HCT116 (cell line): ENCODE results near the gene MAP7. TPM values are rescaled to one million over a fixed set of nuclear protein-coding genes. Genes with fewer than 3 reads are reported as not detected.
"Not testable (repeated sequence)": the region's sequence is repeated elsewhere in the genome, so short reads cannot be mapped to it uniquely, and the experiment has no call there.

Experiments
- ATAC-seq: fragments of 200-7000 bp; cut with Tn5 transposase; 2 replicates; pipeline ENCODE4 v1.9.1; 2020; ENCODE audit warnings: mild to moderate bottlenecking, moderate library complexity
- BruUV-seq: library from RNA; stranded (reverse); fragments of 400-500 nt; replicated peaks from 2 replicates; lab custom pipeline; 2021; lab: Mats Ljungman, UMichigan
- CTCF ChIA-PET: fragments of 300-600 bp; sonication (Branson Sonifier 250); formaldehyde crosslinking; loops from one replicate; lab custom pipeline; 2021; ENCODE audit warnings: antibody characterized with exemption; lab: Charles Lee
- POLR2A ChIA-PET: fragments of 300-600, 350-600 bp; sonication (Branson Sonifier 250); formaldehyde crosslinking; loops from one replicate; lab custom pipeline; 2021; ENCODE audit warnings: antibody characterized with exemption; lab: Charles Lee
- RAD21 ChIA-PET, 2 experiments: fragments of 300-600 bp; sonication (Branson Sonifier 250); formaldehyde crosslinking; loops; one replicate each; lab custom pipeline; 2023; ENCODE audit warnings: low total read pairs in 2 of 2; ENCODE audit not compliant: uncharacterized antibody in 2 of 2, unreplicated experiment in 2 of 2, low non-redundant PET in 1 of 2; lab: Charles Lee
- DNase-seq: peaks from one replicate; pipeline ENCODE4 v3.0.0-alpha.2; 2010; ENCODE audit warnings: low read depth, low spot score
- H2AFZ ChIP-seq: fragments of 200-600 bp; shearing (Covaris generic), sonication (generic); 2 replicates; pipeline ENCODE4 v1.6.1; 2017; ENCODE audit warnings: low read depth, mixed run types, mixed read lengths, antibody characterized with exemption, low read length; ENCODE audit not compliant: poor library complexity, severe bottlenecking
- H3K27ac ChIP-seq: 2 replicates; pipeline ENCODE4 v1.5.1; 2012; ENCODE audit warnings: low read depth, low read length
- H3K27me3 ChIP-seq: fragments of 200-600 bp; sonication (generic); 2 replicates; pipeline ENCODE4 v1.6.1; 2016; ENCODE audit warnings: mixed run types, low read length, mixed read lengths; ENCODE audit not compliant: insufficient read depth
- H3K36me3 ChIP-seq, 2 experiments: fragments of 200-500 bp in 1 of 2; fragments of 200-600 bp in 1 of 2; sonication (Bioruptor generic) in 1 of 2; sonication (generic) in 1 of 2; 2 replicates each; pipeline versions ENCODE4 v1.5.1 to v1.6.1; 2014 to 2016; ENCODE audit warnings: low read length in 2 of 2, inconsistent platforms in 1 of 2, mixed read lengths in 1 of 2, mixed run types in 1 of 2; ENCODE audit not compliant: insufficient read depth in 2 of 2, control insufficient read depth in 1 of 2
- H3K4me1 ChIP-seq, 2 experiments: fragments of 200-600 bp in 1 of 2; sonication (generic) in 1 of 2; 2 replicates each; pipeline versions ENCODE4 v1.5.1 to v1.6.1; 2012 to 2017; ENCODE audit warnings: low read length in 2 of 2, inconsistent platforms in 1 of 2, mild to moderate bottlenecking in 1 of 2, mixed read lengths in 1 of 2, mixed run types in 1 of 2, moderate library complexity in 1 of 2; ENCODE audit not compliant: insufficient read depth in 2 of 2, control insufficient read depth in 1 of 2
- H3K4me2 ChIP-seq: fragments of 200-600 bp; sonication (generic); 2 replicates; pipeline ENCODE4 v1.6.1; 2017; ENCODE audit warnings: mixed run types, low read length, mixed read lengths
- H3K4me3 ChIP-seq, 2 experiments: fragments of 200-600 bp in 1 of 2; sonication (generic) in 1 of 2; replicated peaks in 1 of 2; 2 replicates each; pipeline ENCODE4 v1.5.1; 2011 to 2016; ENCODE audit warnings: low read length in 2 of 2, control low read depth in 1 of 2, low read depth in 1 of 2, mild to moderate bottlenecking in 1 of 2, mixed read lengths in 1 of 2, mixed run types in 1 of 2
- H3K79me2 ChIP-seq: fragments of 200-600 bp; sonication (generic); 2 replicates; pipeline ENCODE4 v1.6.1; 2017; ENCODE audit warnings: mild to moderate bottlenecking, mixed run types, low read length, moderate library complexity, mixed read lengths; ENCODE audit not compliant: insufficient read depth
- H3K9ac ChIP-seq: fragments of 200-600 bp; sonication (generic); 2 replicates; pipeline ENCODE4 v1.6.1; 2016; ENCODE audit warnings: low read length, mixed read lengths
- H3K9me2 ChIP-seq: fragments of 200-600 bp; sonication (generic), shearing (Covaris generic); 2 replicates; pipeline ENCODE4 v1.6.1; 2017; ENCODE audit warnings: mixed run types, mild to moderate bottlenecking, moderate library complexity; ENCODE audit not compliant: insufficient read depth
- H3K9me3 ChIP-seq, 2 experiments: fragments of 200-500 bp in 1 of 2; fragments of 200-600 bp in 1 of 2; sonication (Bioruptor generic) in 1 of 2; sonication (generic) in 1 of 2; 2 replicates each; pipeline ENCODE4 v1.6.1; 2014 to 2017; ENCODE audit warnings: low read length in 2 of 2, mixed read lengths in 2 of 2, inconsistent platforms in 1 of 2, low read depth in 1 of 2, mild to moderate bottlenecking in 1 of 2, mixed run types in 1 of 2, moderate library complexity in 1 of 2; ENCODE audit not compliant: control insufficient read depth in 1 of 2, insufficient read depth in 1 of 2
- H4K20me1 ChIP-seq: fragments of 200-600 bp; sonication (generic), shearing (Covaris generic); 2 replicates; pipeline ENCODE4 v1.6.1; 2017; ENCODE audit warnings: mixed run types, mild to moderate bottlenecking, moderate library complexity; ENCODE audit not compliant: insufficient read depth
- CEBPB ChIP-seq: IDR thresholded peaks from 2 replicates; pipeline ENCODE4 v1.6.1; 2012; ENCODE audit warnings: low read depth
- EGR1 ChIP-seq: IDR thresholded peaks from 2 replicates; pipeline ENCODE4 v1.6.1; 2012; ENCODE audit warnings: low read depth
- ELF1 ChIP-seq: IDR thresholded peaks from 2 replicates; pipeline ENCODE4 v1.6.1; 2012; ENCODE audit warnings: low read depth, borderline replicate concordance
- FOSL1 ChIP-seq: IDR thresholded peaks from 2 replicates; pipeline ENCODE4 v1.6.1; 2012; ENCODE audit warnings: low read depth
- JUND ChIP-seq: IDR thresholded peaks from 2 replicates; pipeline ENCODE4 v1.6.1; 2012
- POLR2AphosphoS5 ChIP-seq: IDR thresholded peaks from 2 replicates; pipeline ENCODE4 v1.6.1; 2011; ENCODE audit warnings: mild to moderate bottlenecking, low read depth, low read length, moderate library complexity
- RAD21 ChIP-seq: IDR thresholded peaks from 2 replicates; pipeline ENCODE4 v1.6.1; 2012; ENCODE audit warnings: low read depth, mild to moderate bottlenecking
- REST ChIP-seq: IDR thresholded peaks from 2 replicates; pipeline ENCODE4 v1.6.1; 2012; ENCODE audit warnings: low read depth
- ZFX ChIP-seq: fragments of 450-650 bp; IDR thresholded peaks from 2 replicates; pipeline ENCODE4 v1.6.1; 2017
- ZNF274 ChIP-seq: fragments of 200-500 bp; sonication (Bioruptor generic); IDR thresholded peaks from 2 replicates; pipeline ENCODE4 v1.6.1; 2014; ENCODE audit warnings: mild to moderate bottlenecking, low read depth, low read length, inconsistent platforms
- intact Hi-C: fragments of 100-400 bp; cut with micrococcal nuclease; formaldehyde crosslinking; loops from 2 replicates; pipeline ENCODE4 v1.10.0; 2022
- total RNA-seq: library from RNA; stranded (reverse); gene quantifications from one replicate; pipeline ENCODE4 v1.2.1, GENCODE V29; 2021; ENCODE audit not compliant: unreplicated experiment
- TF ChIP-seq, protein P1 (sequence below), 3 experiments: fragments of 200-600 bp in 1 of 3; sonication (generic) in 1 of 3; IDR thresholded peaks in 2 of 3; conservative IDR thresholded peaks in 1 of 3; 2 replicates each; pipeline ENCODE4 v1.5.1; 2012 to 2017; ENCODE audit warnings: low read depth in 2 of 3, low read length in 2 of 3, antibody characterized with exemption in 1 of 3, borderline replicate concordance in 1 of 3, control low read depth in 1 of 3, mild to moderate bottlenecking in 1 of 3, mixed read lengths in 1 of 3, mixed run types in 1 of 3, moderate library complexity in 1 of 3; ENCODE audit not compliant: insufficient read depth in 1 of 3
- TF ChIP-seq, protein P2 (sequence below): IDR thresholded peaks from 2 replicates; pipeline ENCODE4 v1.6.1; 2012

The MAP7 gene
- total RNA-seq, 1 experiment from 2014 or later = 35.5 TPM

- ATAC-seq (no peak), DNase-seq (no peak)
- H3K4me1 ChIP-seq = no peaks in the 10 kb centered on the region
- no peak overlapping the region for H2AFZ ChIP-seq
- no peaks in the 10 kb centered on the region for H3K27me3 ChIP-seq
- TF ChIP-seq JUND = no peak
- no peak for TF ChIP-seq ELF1
- no peak for TF ChIP-seq RAD21
- no peak for TF ChIP-seq REST
- TF ChIP-seq, protein P1, sequence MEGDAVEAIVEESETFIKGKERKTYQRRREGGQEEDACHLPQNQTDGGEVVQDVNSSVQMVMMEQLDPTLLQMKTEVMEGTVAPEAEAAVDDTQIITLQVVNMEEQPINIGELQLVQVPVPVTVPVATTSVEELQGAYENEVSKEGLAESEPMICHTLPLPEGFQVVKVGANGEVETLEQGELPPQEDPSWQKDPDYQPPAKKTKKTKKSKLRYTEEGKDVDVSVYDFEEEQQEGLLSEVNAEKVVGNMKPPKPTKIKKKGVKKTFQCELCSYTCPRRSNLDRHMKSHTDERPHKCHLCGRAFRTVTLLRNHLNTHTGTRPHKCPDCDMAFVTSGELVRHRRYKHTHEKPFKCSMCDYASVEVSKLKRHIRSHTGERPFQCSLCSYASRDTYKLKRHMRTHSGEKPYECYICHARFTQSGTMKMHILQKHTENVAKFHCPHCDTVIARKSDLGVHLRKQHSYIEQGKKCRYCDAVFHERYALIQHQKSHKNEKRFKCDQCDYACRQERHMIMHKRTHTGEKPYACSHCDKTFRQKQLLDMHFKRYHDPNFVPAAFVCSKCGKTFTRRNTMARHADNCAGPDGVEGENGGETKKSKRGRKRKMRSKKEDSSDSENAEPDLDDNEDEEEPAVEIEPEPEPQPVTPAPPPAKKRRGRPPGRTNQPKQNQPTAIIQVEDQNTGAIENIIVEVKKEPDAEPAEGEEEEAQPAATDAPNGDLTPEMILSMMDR (IDR thresholded peaks at IDR 0.05 in 2 of 3, conservative IDR thresholded peaks at IDR 0.05 in 1 of 3; ENCODE audit: borderline replicate concordance in 1 of 3, insufficient read depth in 1 of 3, low read depth in 2 of 3, low read length in 2 of 3) = no peak
- TF ChIP-seq, protein P2, sequence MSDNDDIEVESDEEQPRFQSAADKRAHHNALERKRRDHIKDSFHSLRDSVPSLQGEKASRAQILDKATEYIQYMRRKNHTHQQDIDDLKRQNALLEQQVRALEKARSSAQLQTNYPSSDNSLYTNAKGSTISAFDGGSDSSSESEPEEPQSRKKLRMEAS = no peak
- no peak for TF ChIP-seq CEBPB
- no peak for TF ChIP-seq FOSL1
- no peak for TF ChIP-seq POLR2AphosphoS5
- no peak for TF ChIP-seq ZFX
- TF ChIP-seq ZNF274 = no peak
- no peak for TF ChIP-seq EGR1
- no peaks in the 10 kb centered on the region for H3K9me2 ChIP-seq
- no peak overlapping the region for H3K9ac ChIP-seq
- H3K4me2 ChIP-seq = no peak overlapping the region
- CTCF ChIA-PET = no interaction called here
- POLR2A ChIA-PET = no interaction called here
- H3K79me2 ChIP-seq = peaks cover 21% of the 10 kb centered on the region; the same call in 1 of the 2 replicates
- H3K27ac ChIP-seq = no peak overlapping the region
- BruUV-seq = no TSS peak
- no peak overlapping the region for H3K4me3 ChIP-seq
- intact Hi-C loops = no loop called here
- RAD21 ChIA-PET = no interaction called here
- no peaks in the 10 kb centered on the region for H3K9me3 ChIP-seq
- H3K36me3 ChIP-seq = no peaks in the 10 kb centered on the region
- no peaks in the 10 kb centered on the region for H4K20me1 ChIP-seq
These were observed 50.9 kb downstream of the MAP7 start for GRCh38 chr6:136499370-136499769.

DNA sequence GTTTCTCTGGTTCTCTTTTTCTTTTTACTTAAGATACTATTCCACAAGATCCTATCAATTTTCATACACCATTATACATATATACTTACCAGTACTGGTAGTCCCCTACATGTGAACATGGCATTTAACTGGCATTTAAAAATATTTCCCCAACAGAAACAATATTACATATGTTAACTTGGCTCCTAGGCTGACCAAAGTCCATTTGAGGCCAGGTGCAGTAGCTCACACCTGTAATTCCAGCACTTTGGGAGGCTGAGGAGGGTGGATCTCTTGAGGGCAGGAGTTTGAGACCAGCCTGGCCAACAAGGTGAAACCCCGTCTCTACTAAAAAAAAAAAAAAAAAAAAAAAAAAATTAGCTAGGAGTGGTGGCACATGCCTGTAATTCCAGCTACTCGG is 53.8 kb downstream of the MAP7 start:
- CTCF ChIA-PET, H3K4me1 ChIP-seq, H4K20me1 ChIP-seq, POLR2A ChIA-PET, intact Hi-C loops, H3K9ac ChIP-seq, H3K4me2 ChIP-seq, RAD21 ChIA-PET, ATAC-seq, H3K9me2 ChIP-seq, BruUV-seq, DNase-seq, H3K36me3 ChIP-seq, H3K27me3 ChIP-seq, H2AFZ ChIP-seq, H3K4me3 ChIP-seq, H3K27ac ChIP-seq, H3K9me3 ChIP-seq: not testable (repeated sequence)
- peaks cover 13% of the 10 kb centered on the region; the same call in 1 of the 2 replicates for H3K79me2 ChIP-seq
